NT2/D1 (cell line): Measurements from ENCODE around the gene TRIM46.

Experiments
- DNase-seq: peaks from one replicate; pipeline ENCODE4 v3.0.0-alpha.2; 2011; ENCODE audit warnings: low read depth, low spot score
- H3K27me3 ChIP-seq: 2 replicates; pipeline ENCODE4 v1.6.0; 2011; ENCODE audit warnings: mild to moderate bottlenecking; ENCODE audit not compliant: insufficient read length, insufficient read depth
- H3K36me3 ChIP-seq: 2 replicates; pipeline ENCODE4 v1.6.1; 2011; ENCODE audit warnings: mild to moderate bottlenecking, low read length, mixed read lengths; ENCODE audit not compliant: insufficient read depth, insufficient read length
- H3K4me1 ChIP-seq: 2 replicates; pipeline ENCODE4 v1.5.1; 2011; ENCODE audit not compliant: insufficient read depth, insufficient read length
- H3K4me3 ChIP-seq: 2 replicates; pipeline ENCODE4 v1.5.1; 2011; ENCODE audit warnings: low read depth; ENCODE audit not compliant: insufficient read length
- H3K9ac ChIP-seq: 2 replicates; pipeline ENCODE4 v1.6.0; 2011; ENCODE audit warnings: low read depth; ENCODE audit not compliant: insufficient read length
- H3K9me3 ChIP-seq: 2 replicates; pipeline ENCODE4 v1.5.1; 2011; ENCODE audit warnings: mild to moderate bottlenecking, low read length; ENCODE audit not compliant: insufficient read depth
- SUZ12 ChIP-seq: IDR thresholded peaks from 2 replicates; pipeline ENCODE4 v1.6.1; 2011; ENCODE audit not compliant: insufficient read length, insufficient read depth; ENCODE audit errors: extremely low read depth
- YY1 ChIP-seq: IDR thresholded peaks from 2 replicates; pipeline ENCODE4 v1.6.1; 2011; ENCODE audit not compliant: insufficient read length, insufficient read depth
- ZNF274 ChIP-seq: IDR thresholded peaks from 2 replicates; pipeline ENCODE4 v1.6.1; 2011; ENCODE audit warnings: mild to moderate bottlenecking, low read depth, low read length

TRIM46 gene

DNA sequence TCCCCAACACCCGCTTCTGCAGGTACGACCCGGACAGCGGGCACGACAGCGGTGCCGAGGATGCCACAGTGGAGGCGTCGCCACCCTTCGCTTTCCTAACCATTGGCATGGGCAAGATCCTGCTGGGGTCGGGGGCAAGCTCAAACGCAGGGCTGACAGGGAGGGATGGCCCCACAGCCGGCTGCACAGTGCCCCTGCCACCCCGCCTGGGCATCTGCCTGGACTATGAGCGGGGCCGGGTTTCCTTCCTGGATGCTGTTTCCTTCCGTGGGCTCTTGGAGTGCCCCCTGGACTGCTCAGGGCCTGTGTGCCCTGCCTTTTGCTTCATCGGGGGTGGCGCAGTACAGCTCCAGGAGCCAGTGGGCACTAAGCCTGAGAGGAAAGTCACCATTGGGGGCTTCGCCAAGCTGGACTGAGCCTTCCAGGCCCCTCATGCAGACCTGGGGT lies 10.1 kb downstream of the TRIM46 start:
- Histone ChIP-seq H3K36me3 (peaks cover 38% of the 10 kb centered on the region), H3K4me3 (no peak overlapping the region), H3K27me3 (no peaks in the 10 kb centered on the region), H3K9ac (no peak overlapping the region), H3K4me1 (peaks cover 23% of the 10 kb centered on the region), H3K9me3 (no peaks in the 10 kb centered on the region)
- no peak for DNase-seq
- no peak for TF ChIP-seq ZNF274
- no peak for TF ChIP-seq SUZ12
- TF ChIP-seq YY1, result no peak

DNA sequence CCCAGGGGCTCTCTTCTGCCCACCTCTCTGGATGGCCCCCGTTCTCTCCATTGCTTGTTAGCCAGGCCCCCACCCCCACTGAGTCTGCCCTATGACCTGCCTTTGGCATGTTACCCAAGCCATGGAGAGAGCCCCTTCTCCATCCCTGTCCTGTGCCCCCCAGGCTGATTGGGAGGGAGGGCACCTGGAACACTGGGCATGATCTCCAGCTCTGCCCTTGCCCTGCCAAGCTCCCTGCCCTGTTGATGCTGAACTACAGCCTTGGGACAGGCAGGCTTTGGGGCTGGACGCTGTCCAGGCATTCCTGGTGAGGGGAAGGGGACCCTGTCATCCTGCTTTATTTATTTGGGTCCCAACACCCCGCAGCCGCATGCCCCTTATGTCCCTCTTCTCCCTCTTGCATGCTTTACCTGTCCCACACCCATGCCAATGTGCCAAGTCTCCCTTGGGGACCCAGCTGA lies 10.7 kb downstream of the TRIM46 start:
- Histone ChIP-seq H3K36me3 (peaks cover 32% of the 10 kb centered on the region), H3K27me3 (no peaks in the 10 kb centered on the region), H3K4me1 (peaks cover 23% of the 10 kb centered on the region), H3K9me3 (no peaks in the 10 kb centered on the region), H3K4me3 (no peak overlapping the region), H3K9ac (no peak overlapping the region)
- TF ChIP-seq SUZ12 (no peak), YY1 (no peak), ZNF274 (no peak)
- DNase-seq, result no peak

DNA sequence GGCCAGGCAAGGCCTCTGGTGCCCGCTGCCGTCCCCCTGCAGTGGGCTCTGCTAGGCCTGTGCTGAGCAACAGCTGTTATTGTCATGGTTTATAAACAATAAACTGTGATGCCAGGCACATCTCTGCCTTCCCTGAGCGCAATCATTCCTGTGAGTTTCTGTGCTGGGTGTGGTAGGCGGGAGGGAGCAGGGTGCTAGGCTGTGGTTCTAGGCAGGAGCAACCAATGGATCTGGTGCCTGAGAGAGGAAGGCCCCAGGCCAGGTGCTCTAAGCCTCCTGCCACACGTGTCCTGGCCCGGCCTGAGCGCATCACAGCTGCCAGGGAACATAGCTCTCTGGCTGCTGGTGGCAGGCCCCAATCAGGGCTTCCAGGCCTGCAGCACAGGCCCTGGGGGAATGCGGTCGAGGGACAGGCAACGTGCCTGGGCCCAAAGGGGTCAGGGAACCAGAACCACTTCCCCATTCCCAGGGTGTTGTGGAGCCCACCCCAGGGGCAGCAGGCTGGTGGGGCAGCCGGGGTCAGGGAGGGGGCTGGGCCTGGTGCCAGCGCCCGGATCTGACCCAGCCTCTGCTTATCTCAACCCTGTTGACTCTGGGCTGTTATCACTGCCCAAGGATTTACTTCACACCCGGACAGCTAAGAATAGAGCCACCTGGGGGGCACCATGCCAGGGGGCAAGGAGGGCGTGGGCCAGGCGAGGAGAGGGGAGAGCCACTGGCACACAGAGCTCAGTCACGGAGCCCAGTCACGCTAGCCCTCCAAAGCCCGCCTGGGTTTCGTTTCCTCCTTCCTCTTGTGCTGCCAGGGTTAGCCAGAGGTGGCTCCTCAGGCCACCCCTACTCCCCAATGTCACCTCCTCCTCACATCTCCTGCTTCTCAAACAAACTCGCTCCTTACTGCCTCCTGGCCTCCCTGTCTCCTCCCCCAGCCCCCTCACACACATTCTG lies 11.5 kb downstream of the TRIM46 start:
- TF ChIP-seq SUZ12, result no peak
- no peak for TF ChIP-seq YY1
- no peak for TF ChIP-seq ZNF274
- Histone ChIP-seq H3K4me1 (peaks cover 23% of the 10 kb centered on the region), H3K4me3 (no peak overlapping the region), H3K27me3 (no peaks in the 10 kb centered on the region), H3K36me3 (peaks cover 26% of the 10 kb centered on the region), H3K9me3 (no peaks in the 10 kb centered on the region), H3K9ac (peak overlapping the region; percentile 23)
- no peak for DNase-seq

DNA sequence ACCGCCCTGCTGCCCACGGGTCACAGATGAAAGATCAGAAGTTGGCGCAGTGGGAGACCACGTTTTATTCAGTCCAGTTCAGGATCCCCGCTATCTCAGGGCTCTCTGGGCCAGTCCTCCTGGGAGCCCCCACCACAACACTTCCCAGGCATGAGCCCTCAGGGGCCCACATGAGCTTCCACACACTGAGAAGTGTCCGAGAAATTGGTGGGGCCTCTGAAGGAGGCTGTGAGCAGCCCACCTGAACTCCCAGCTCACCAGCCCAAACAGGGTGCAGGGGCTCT lies 12.1 kb downstream of the TRIM46 start:
- no peak for DNase-seq
- Histone ChIP-seq H3K4me1 (peaks cover 23% of the 10 kb centered on the region), H3K9me3 (no peaks in the 10 kb centered on the region), H3K9ac (peak overlapping the region; percentile 23), H3K27me3 (no peaks in the 10 kb centered on the region), H3K4me3 (no peak overlapping the region), H3K36me3 (peaks cover 26% of the 10 kb centered on the region)
- TF ChIP-seq SUZ12 (no peak), ZNF274 (no peak), YY1 (no peak)

DNA sequence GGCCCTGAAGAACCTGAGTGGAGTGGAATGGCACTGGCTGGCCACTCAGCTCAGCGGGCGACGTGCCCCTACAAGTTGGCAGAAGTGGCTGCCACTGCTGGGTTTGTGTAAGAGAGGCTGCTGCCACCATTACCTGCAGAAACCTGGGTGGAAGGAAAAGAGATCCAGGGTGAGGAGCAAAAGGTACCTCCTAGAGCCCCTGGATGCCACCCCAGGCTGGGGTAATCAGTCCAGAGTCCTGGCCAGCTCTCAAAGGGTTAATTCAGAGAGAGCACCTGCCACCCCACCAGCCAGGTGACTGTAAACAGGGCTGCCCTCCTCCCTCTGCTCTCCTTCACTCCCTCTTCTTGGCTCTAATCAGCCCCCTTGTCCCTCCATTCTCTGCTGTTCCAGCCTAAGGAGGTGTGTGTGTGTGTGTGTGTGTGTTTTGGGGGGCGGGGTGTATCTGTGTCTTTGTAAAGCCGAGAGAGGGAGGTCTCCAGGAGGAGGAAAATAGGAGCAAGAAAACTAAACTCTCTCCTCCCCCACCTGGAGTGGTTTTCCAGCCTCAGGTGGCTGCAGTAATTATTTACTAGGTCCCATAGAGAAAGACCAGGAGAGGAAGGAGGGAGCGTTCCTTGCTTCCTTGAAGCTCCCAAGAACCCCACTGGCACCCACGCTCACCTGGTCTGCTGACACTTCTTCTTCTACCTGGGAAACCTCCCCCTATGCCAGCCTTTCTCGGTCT lies 12.6 kb downstream of the TRIM46 start:
- TF ChIP-seq ZNF274 (no peak), SUZ12 (no peak), YY1 (no peak)
- H3K4me1 ChIP-seq, result peaks cover 23% of the 10 kb centered on the region

DNA sequence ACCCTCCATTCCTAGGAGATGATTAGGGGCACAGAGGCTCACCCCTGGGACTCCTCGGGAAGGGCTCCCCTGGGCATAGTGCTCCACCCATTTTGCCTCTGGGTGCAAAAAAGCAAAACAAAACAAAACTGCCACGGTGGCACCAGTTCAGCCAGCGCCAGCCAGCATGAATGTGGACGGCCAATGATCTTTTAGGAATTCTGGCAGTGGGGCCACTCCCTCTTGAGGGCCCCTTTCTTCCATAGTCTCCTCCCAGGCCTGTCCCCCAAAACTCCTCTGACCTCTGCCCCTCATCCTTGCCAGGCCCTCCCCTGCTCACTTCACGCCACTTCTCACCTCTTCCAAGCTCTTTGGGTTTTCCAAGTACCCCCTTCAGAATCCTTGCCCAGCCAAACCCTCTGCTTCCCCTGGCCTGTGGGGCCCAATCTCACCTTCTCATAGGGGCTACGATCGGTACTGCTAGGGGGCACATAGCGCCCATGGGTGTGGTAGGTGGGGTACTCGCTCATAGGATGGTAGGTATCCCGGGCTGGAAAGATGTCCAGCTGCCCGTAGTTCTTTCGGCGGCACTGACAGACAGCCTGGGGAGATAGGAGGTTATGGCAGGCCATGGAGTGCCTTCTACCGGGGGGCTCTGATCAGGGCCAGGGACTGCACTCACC lies 13.3 kb downstream of the TRIM46 start:
- no peaks in the 10 kb centered on the region for H3K27me3 ChIP-seq
- TF ChIP-seq ZNF274, result no peak
- no peak for TF ChIP-seq YY1
- TF ChIP-seq SUZ12, result no peak
- no peak overlapping the region for H3K4me3 ChIP-seq
- H3K9me3 ChIP-seq, result no peaks in the 10 kb centered on the region
- H3K36me3 ChIP-seq, result peaks cover 18% of the 10 kb centered on the region
- H3K4me1 ChIP-seq, result peaks cover 23% of the 10 kb centered on the region
- H3K9ac ChIP-seq, result no peak overlapping the region
- no peak for DNase-seq

More for the DNA sequence above, 12.6 kb downstream of the TRIM46 start:
- Histone ChIP-seq H3K27me3 (no peaks in the 10 kb centered on the region), H3K36me3 (peaks cover 24% of the 10 kb centered on the region), H3K9me3 (no peaks in the 10 kb centered on the region), H3K4me3 (no peak overlapping the region), H3K9ac (no peak overlapping the region)
- DNase-seq, result no peak

DNA sequence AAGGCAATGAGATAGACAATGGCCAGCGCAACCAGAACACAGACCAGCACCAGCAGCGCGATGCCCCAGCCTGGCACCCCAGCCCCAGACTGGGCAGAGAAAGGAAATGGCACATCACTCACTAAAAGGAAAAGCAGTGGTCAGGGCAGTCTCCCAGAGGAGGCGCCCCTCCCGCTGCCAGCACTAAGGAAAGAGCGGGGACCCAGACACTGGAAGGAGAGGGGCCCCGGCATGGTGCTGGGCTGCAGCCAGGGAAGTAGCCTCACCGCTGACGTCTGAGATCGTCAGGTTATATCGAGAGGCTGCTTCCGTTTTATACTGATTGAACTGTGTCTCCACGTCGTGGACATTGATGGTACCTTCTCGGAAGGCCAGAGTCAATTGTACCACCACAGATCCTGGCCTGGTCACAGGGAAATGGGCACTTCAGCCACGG lies 13.8 kb downstream of the TRIM46 start:
- no peaks in the 10 kb centered on the region for H3K9me3 ChIP-seq
- H3K27me3 ChIP-seq, result no peaks in the 10 kb centered on the region
- H3K9ac ChIP-seq, result no peak overlapping the region
- no peak for DNase-seq
- peaks cover 28% of the 10 kb centered on the region for H3K4me1 ChIP-seq
- H3K36me3 ChIP-seq, result peaks cover 15% of the 10 kb centered on the region
- TF ChIP-seq YY1 (no peak), SUZ12 (no peak), ZNF274 (no peak)
- no peak overlapping the region for H3K4me3 ChIP-seq
